ENCODE measurements around the gene MAST4.
"Not testable (repeated sequence)": the region's sequence is repeated elsewhere in the genome, so short reads cannot be mapped to it uniquely, and the experiment has no call there.

Gene MAST4

GRCh38 chr5:67124556-67124955 is 528.4 kb downstream of the MAST4 start:
- H3K4me3 ChIP-seq (replicated peaks; ENCODE audit: insufficient read depth, low read length), result no peak overlapping the region
- no peak for DNase-seq (ENCODE audit: low read depth in 1 of 2, low spot score in 1 of 2)
- H3K27ac ChIP-seq (replicated peaks), result no peak overlapping the region
- TF ChIP-seq, protein P1, sequence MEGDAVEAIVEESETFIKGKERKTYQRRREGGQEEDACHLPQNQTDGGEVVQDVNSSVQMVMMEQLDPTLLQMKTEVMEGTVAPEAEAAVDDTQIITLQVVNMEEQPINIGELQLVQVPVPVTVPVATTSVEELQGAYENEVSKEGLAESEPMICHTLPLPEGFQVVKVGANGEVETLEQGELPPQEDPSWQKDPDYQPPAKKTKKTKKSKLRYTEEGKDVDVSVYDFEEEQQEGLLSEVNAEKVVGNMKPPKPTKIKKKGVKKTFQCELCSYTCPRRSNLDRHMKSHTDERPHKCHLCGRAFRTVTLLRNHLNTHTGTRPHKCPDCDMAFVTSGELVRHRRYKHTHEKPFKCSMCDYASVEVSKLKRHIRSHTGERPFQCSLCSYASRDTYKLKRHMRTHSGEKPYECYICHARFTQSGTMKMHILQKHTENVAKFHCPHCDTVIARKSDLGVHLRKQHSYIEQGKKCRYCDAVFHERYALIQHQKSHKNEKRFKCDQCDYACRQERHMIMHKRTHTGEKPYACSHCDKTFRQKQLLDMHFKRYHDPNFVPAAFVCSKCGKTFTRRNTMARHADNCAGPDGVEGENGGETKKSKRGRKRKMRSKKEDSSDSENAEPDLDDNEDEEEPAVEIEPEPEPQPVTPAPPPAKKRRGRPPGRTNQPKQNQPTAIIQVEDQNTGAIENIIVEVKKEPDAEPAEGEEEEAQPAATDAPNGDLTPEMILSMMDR (IDR thresholded peaks at IDR 0.05; ENCODE audit: insufficient read depth, low read length), result no peak
- TF ChIP-seq GABPA (IDR thresholded peaks at IDR 0.05; ENCODE audit: low read depth) (no peak), SPI1 (IDR thresholded peaks at IDR 0.05; ENCODE audit: borderline replicate concordance, low read depth) (no peak), REST (IDR thresholded peaks at IDR 0.05; ENCODE audit: insufficient replicate concordance, low read depth) (no peak), POLR2AphosphoS5 (IDR thresholded peaks at IDR 0.05; ENCODE audit: low read depth) (no peak)
- H3K27me3 ChIP-seq (ENCODE audit: insufficient read depth, poor library complexity, severe bottlenecking), result no peaks in the 10 kb centered on the region

DNA sequence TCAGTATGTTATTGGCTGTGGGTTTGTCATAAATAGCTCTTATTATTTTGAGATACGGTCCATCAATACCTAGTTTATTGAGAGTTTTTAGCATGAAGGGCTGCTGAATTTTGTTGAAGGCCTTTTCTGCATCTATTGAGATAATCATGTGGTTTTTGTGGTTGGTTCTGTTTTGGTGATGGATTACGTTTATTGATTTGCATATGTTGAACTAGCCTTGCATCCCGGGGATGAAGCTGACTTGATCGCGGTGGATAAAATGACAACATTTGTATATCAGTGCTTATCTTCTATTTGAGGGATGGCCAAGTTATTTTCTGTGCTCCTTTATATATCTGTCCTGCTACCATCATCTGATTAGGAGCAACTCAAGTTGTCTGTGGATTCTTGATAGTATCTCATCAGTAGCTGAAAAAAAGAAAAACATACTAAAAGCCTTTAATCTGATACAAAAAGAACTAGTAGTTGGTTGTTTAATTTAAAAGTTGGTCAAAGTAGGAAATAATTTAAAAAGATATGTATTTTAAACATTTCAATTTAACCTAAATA is 531.2 kb downstream of the MAST4 start:
- not testable (repeated sequence) for H3K4me3 ChIP-seq (replicated peaks; ENCODE audit: insufficient read depth, low read length); H3K27ac ChIP-seq (replicated peaks); DNase-seq (ENCODE audit: low read depth in 1 of 2, low spot score in 1 of 2)

DNA sequence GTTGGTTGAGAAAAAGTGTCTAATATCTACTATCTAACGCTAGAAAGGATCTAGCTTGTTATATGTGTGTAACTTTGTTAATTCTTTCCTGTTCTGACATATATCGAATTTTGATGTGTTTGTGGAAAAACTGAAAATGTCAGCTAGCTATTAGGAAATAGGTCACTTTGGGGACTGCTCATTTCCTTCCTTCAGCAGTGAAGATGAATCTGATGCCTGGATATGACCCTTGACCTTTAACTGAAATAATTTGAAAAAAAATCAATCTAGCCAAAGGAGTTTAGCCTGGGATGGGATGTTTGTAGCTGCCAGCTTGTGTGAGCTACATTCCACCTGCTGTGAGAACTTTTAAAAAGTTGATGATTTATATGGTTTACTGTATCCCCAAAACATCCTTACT is 533.6 kb downstream of the MAST4 start:
- Histone ChIP-seq H3K4me3 (replicated peaks; ENCODE audit: insufficient read depth, low read length) (no peak overlapping the region), H3K27ac (replicated peaks) (no peak overlapping the region), H3K27me3 (ENCODE audit: insufficient read depth, poor library complexity, severe bottlenecking) (no peaks in the 10 kb centered on the region)
- TF ChIP-seq SPI1 (IDR thresholded peaks at IDR 0.05; ENCODE audit: borderline replicate concordance, low read depth) (no peak), REST (IDR thresholded peaks at IDR 0.05; ENCODE audit: insufficient replicate concordance, low read depth) (no peak), GABPA (IDR thresholded peaks at IDR 0.05; ENCODE audit: low read depth) (no peak), POLR2AphosphoS5 (IDR thresholded peaks at IDR 0.05; ENCODE audit: low read depth) (no peak)
- TF ChIP-seq, protein P1 (IDR thresholded peaks at IDR 0.05; ENCODE audit: insufficient read depth, low read length), result no peak
- DNase-seq (ENCODE audit: low read depth in 1 of 2, low spot score in 1 of 2), result no peak

More for the DNA sequence above, 531.2 kb downstream of the MAST4 start:
- not testable (repeated sequence) for H3K27me3 ChIP-seq (ENCODE audit: insufficient read depth, poor library complexity, severe bottlenecking)

DNA sequence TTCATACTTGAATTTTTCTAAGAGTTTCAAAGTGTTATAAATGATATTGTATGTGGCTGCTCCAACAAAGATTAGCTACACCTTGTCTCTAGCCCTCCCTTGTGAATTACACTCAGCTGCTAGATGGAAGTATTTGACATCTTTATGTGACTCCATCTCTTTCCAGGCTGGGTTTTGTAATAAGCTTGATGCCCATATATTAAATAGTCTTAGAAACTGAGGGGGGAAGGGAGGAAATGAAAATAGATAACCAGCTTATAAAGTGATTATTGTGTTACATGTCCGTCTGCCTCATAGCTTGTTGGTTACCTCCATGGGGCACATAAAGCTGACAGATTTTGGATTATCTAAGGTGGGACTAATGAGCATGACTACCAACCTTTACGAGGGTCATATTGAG is 537.0 kb downstream of the MAST4 start:
- TF ChIP-seq GABPA (IDR thresholded peaks at IDR 0.05; ENCODE audit: low read depth), result no peak
- TF ChIP-seq, protein P1 (IDR thresholded peaks at IDR 0.05; ENCODE audit: insufficient read depth, low read length), result no peak
- no peak for TF ChIP-seq SPI1 (IDR thresholded peaks at IDR 0.05; ENCODE audit: borderline replicate concordance, low read depth)
- TF ChIP-seq REST (IDR thresholded peaks at IDR 0.05; ENCODE audit: insufficient replicate concordance, low read depth), result no peak
- TF ChIP-seq POLR2AphosphoS5 (IDR thresholded peaks at IDR 0.05; ENCODE audit: low read depth), result no peak
- Histone ChIP-seq H3K4me3 (replicated peaks; ENCODE audit: insufficient read depth, low read length) (no peak overlapping the region), H3K27me3 (ENCODE audit: insufficient read depth, poor library complexity, severe bottlenecking) (no peaks in the 10 kb centered on the region), H3K27ac (replicated peaks) (no peak overlapping the region)
- DNase-seq (ENCODE audit: low read depth in 1 of 2, low spot score in 1 of 2), result no peak
